HG02973 (cell line): ENCODE data around the gene FRG2.
"Not testable (repeated sequence)": the region's sequence is repeated elsewhere in the genome, so short reads cannot be mapped to it uniquely, and the experiment has no call there.

ENCODE experiments used
- ATAC-seq: cut with Tn5 transposase; IDR thresholded peaks from one replicate; pipeline ENCODE4 v1.9.1; 2021; ENCODE audit warnings: moderate library complexity; ENCODE audit not compliant: unreplicated experiment

Gene FRG2

GRCh38 chr4:190016369-190017289 lies 10.4 kb downstream of the FRG2 start:
- ATAC-seq, result no peak

GRCh38 chr4:190015538-190016368 lies 11.3 kb downstream of the FRG2 start:
- ATAC-seq, result no peak

GRCh38 chr4:190014771-190015537 lies 12.1 kb downstream of the FRG2 start:
- ATAC-seq, result no peak

- ATAC-seq, result not testable (repeated sequence)
These were observed 37.1 kb downstream of the FRG2 start for GRCh38 chr4:189989941-189990340.

- no peak for ATAC-seq
These were observed 38.1 kb downstream of the FRG2 start for GRCh38 chr4:189988877-189989431.

- not testable (repeated sequence) for ATAC-seq
These were observed 41.3 kb downstream of the FRG2 start for GRCh38 chr4:189985651-189986243.

- not testable (repeated sequence) for ATAC-seq
These were observed 42.4 kb downstream of the FRG2 start for GRCh38 chr4:189984661-189985060.

- ATAC-seq, result not testable (repeated sequence)
These were observed 43.0 kb downstream of the FRG2 start for GRCh38 chr4:189983916-189984526.

GRCh38 chr4:189981970-189982369 lies 45.1 kb downstream of the FRG2 start:
- ATAC-seq, result no peak

- ATAC-seq, result not testable (repeated sequence)
These were observed 46.8 kb downstream of the FRG2 start for GRCh38 chr4:189980292-189980691.

GRCh38 chr4:189979196-189980047 lies 47.6 kb downstream of the FRG2 start:
- ATAC-seq, result no peak
